GM21515 (cell line): ENCODE data around the gene GFM1.

Experiments used
- ATAC-seq: cut with Tn5 transposase; IDR thresholded peaks from one replicate; pipeline ENCODE4 v1.9.1; 2021; ENCODE audit not compliant: unreplicated experiment

GFM1 gene

GRCh38 chr3:158723991-158724390, 79.7 kb downstream of the GFM1 start:
- no peak for ATAC-seq

GRCh38 chr3:158725348-158726011, 81.2 kb downstream of the GFM1 start:
- no peak for ATAC-seq

- ATAC-seq: peak; percentile 68
Observed at GRCh38 chr3:158727206-158728060, 83.1 kb downstream of the GFM1 start.

GRCh38 chr3:158728061-158728377, 83.7 kb downstream of the GFM1 start:
- no peak for ATAC-seq

GRCh38 chr3:158728851-158729250, 84.5 kb downstream of the GFM1 start:
- ATAC-seq: no peak

- no peak for ATAC-seq
Observed at GRCh38 chr3:158731486-158731885, 87.2 kb downstream of the GFM1 start.

GRCh38 chr3:158731938-158732855, 87.9 kb downstream of the GFM1 start, which contains the start of gene RARRES1:
TSS of gene RARRES1 (minus strand) at chr3:158732457. CDS start at chr3:158732415, 42 bp downstream.
- peak; percentile 67 for ATAC-seq

- ATAC-seq: no peak
Observed at GRCh38 chr3:158732856-158733200, 88.5 kb downstream of the GFM1 start.

- ATAC-seq: no peak
Observed at GRCh38 chr3:158733656-158734055, 89.3 kb downstream of the GFM1 start.

- no peak for ATAC-seq
Observed at GRCh38 chr3:158735296-158736033, 91.1 kb downstream of the GFM1 start.

GRCh38 chr3:158737410-158737809, 93.1 kb downstream of the GFM1 start:
- ATAC-seq: no peak

- ATAC-seq: no peak
Observed at GRCh38 chr3:158737976-158738615, 93.8 kb downstream of the GFM1 start.

GRCh38 chr3:158738653-158739052, 94.3 kb downstream of the GFM1 start:
- ATAC-seq: no peak

- no peak for ATAC-seq
Observed at GRCh38 chr3:158739078-158739477, 94.8 kb downstream of the GFM1 start.

GRCh38 chr3:158739661-158740060, 95.3 kb downstream of the GFM1 start:
- ATAC-seq: no peak
